ENCODE data around the gene MEGF6. TPM values are rescaled to one million over a fixed set of nuclear protein-coding genes. Genes with fewer than 3 reads are reported as not detected.
A peak's percentile ranks its signal among the peaks of the same experiment; 100 is the strongest.

The MEGF6 gene
- total RNA-seq, 1 donor: 85.4 TPM

DNA sequence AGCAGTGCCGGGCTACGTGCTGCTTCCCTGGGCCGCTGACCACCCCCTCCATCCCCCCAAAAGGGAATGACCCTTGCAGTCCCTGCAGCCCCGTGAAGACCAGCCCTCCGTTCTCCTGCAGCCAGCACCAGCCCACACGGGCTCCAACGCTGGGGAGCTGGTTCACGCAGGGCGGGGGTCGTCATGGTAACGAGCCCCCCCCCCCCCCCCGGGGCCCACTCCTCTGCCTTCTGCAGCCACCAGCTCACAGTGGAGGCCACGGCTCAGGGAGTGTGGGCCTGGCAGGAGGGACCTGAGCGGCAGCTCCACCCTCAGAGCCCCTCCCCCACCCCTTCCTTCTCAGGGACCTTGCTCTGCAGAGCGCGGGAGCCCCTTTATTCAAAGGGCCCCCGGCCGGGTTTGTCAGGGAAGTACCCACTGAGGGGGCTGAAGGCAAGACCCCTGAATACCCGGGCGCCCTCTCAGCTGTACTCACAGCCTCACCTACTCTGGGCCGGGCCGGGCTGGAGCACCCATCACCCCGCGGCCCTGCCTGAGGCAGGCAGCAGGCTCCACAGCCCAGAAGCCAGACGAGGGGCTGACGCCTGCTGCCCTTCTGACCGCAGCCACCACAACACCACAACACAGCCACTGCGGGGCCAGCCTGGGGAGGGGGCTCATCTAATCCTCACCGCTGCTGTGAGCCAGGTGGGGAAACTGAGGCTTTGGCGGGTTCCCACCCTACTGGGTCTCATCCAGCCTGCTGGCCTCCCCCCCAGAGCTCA, 12.6 kb downstream of the MEGF6 start:
- H3K4me1 ChIP-seq (ENCODE audit: insufficient read depth, low read length): no peaks in the 10 kb centered on the region
- H3K79me2 ChIP-seq (ENCODE audit: insufficient read depth, low read length): no peaks in the 10 kb centered on the region
- DNase-seq (ENCODE audit: insufficient read length, low spot score, missing footprints): peak; percentile 86
- no peaks in the 10 kb centered on the region for H3K9me3 ChIP-seq (ENCODE audit: low read depth, low read length)
- TF ChIP-seq, protein P1, sequence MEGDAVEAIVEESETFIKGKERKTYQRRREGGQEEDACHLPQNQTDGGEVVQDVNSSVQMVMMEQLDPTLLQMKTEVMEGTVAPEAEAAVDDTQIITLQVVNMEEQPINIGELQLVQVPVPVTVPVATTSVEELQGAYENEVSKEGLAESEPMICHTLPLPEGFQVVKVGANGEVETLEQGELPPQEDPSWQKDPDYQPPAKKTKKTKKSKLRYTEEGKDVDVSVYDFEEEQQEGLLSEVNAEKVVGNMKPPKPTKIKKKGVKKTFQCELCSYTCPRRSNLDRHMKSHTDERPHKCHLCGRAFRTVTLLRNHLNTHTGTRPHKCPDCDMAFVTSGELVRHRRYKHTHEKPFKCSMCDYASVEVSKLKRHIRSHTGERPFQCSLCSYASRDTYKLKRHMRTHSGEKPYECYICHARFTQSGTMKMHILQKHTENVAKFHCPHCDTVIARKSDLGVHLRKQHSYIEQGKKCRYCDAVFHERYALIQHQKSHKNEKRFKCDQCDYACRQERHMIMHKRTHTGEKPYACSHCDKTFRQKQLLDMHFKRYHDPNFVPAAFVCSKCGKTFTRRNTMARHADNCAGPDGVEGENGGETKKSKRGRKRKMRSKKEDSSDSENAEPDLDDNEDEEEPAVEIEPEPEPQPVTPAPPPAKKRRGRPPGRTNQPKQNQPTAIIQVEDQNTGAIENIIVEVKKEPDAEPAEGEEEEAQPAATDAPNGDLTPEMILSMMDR (IDR thresholded peaks at IDR 0.05; ENCODE audit: extremely low read depth, low read depth, low read length): no peak
- no peaks in the 10 kb centered on the region for H3K36me3 ChIP-seq (ENCODE audit: insufficient read depth, low read length)
- peaks cover 5% of the 10 kb centered on the region for H3K27me3 ChIP-seq (ENCODE audit: insufficient read depth, low read length)
- peak overlapping the region; percentile 16 for H3K4me3 ChIP-seq (ENCODE audit: insufficient read depth, low read length)
- H3K4me2 ChIP-seq (ENCODE audit: insufficient read depth, low read length): no peak overlapping the region
- no peaks in the 10 kb centered on the region for H4K20me1 ChIP-seq (ENCODE audit: insufficient read depth, low read length)
- H3K27ac ChIP-seq (ENCODE audit: low read depth, low read length): no peak overlapping the region
- H2AFZ ChIP-seq (ENCODE audit: low read length): no peak overlapping the region

DNA sequence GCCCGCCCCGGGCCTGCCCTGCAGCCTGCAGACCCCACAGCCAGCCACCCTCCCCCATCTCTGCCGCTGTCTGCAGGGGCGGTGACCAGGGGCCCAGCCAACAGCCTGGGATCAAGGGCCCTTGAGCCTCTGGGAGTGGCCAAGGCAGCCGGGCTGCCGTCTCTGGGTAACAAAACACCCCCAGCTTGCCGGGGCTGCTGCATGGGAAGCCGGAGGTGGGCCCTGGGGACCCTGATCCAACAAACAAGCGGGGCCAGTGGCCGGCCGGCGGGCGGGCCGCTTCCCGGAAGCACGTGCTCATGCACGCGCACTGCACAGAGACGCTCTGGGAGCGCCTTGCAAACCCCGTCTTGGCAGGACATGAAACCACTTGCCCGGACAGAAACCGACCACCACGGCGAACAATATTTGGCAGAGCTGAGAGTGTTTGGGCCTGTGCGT, 13.2 kb downstream of the MEGF6 start:
- no peaks in the 10 kb centered on the region for H4K20me1 ChIP-seq (ENCODE audit: insufficient read depth, low read length)
- H3K9me3 ChIP-seq (ENCODE audit: low read depth, low read length): no peaks in the 10 kb centered on the region
- H3K4me1 ChIP-seq (ENCODE audit: insufficient read depth, low read length): no peaks in the 10 kb centered on the region
- peak overlapping the region; percentile 16 for H3K4me3 ChIP-seq (ENCODE audit: insufficient read depth, low read length)
- no peaks in the 10 kb centered on the region for H3K36me3 ChIP-seq (ENCODE audit: insufficient read depth, low read length)
- H3K79me2 ChIP-seq (ENCODE audit: insufficient read depth, low read length): no peaks in the 10 kb centered on the region
- peak; percentile 96 for DNase-seq (ENCODE audit: insufficient read length, low spot score, missing footprints)
- H3K27me3 ChIP-seq (ENCODE audit: insufficient read depth, low read length): peaks cover 5% of the 10 kb centered on the region
- H3K4me2 ChIP-seq (ENCODE audit: insufficient read depth, low read length): no peak overlapping the region
- TF ChIP-seq, protein P1 (IDR thresholded peaks at IDR 0.05; ENCODE audit: extremely low read depth, low read depth, low read length): no peak
- H3K27ac ChIP-seq (ENCODE audit: low read depth, low read length): no peak overlapping the region
- peak overlapping the region; percentile 20 for H2AFZ ChIP-seq (ENCODE audit: low read length)

DNA sequence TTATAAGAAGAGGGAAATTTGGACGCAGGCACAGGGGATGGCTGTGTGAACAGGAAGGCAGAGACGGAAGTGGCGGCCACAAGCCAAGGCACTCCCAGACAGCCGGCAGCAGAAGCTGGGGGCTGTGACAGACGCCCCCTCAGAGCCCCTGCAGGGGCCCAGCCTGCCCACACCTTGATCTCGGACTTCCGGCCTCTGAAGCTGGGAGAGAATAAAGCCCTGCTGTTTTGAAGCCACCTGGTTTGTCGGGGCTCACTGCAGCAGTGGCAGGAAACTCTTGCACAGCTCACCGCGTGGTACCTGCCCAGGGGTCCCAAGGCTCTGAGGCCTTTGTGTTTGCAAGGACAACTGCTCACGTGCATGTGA, 13.7 kb downstream of the MEGF6 start:
- no peaks in the 10 kb centered on the region for H3K36me3 ChIP-seq (ENCODE audit: insufficient read depth, low read length)
- H3K27ac ChIP-seq (ENCODE audit: low read depth, low read length): no peak overlapping the region
- no peaks in the 10 kb centered on the region for H3K4me1 ChIP-seq (ENCODE audit: insufficient read depth, low read length)
- DNase-seq (ENCODE audit: insufficient read length, low spot score, missing footprints): peak; percentile 59
- H3K79me2 ChIP-seq (ENCODE audit: insufficient read depth, low read length): no peaks in the 10 kb centered on the region
- TF ChIP-seq, protein P1 (IDR thresholded peaks at IDR 0.05; ENCODE audit: extremely low read depth, low read depth, low read length): no peak
- H2AFZ ChIP-seq (ENCODE audit: low read length): no peak overlapping the region
- H3K4me3 ChIP-seq (ENCODE audit: insufficient read depth, low read length): no peak overlapping the region
- H3K4me2 ChIP-seq (ENCODE audit: insufficient read depth, low read length): no peak overlapping the region
- H3K9me3 ChIP-seq (ENCODE audit: low read depth, low read length): no peaks in the 10 kb centered on the region
- peaks cover 5% of the 10 kb centered on the region for H3K27me3 ChIP-seq (ENCODE audit: insufficient read depth, low read length)
- no peaks in the 10 kb centered on the region for H4K20me1 ChIP-seq (ENCODE audit: insufficient read depth, low read length)

DNA sequence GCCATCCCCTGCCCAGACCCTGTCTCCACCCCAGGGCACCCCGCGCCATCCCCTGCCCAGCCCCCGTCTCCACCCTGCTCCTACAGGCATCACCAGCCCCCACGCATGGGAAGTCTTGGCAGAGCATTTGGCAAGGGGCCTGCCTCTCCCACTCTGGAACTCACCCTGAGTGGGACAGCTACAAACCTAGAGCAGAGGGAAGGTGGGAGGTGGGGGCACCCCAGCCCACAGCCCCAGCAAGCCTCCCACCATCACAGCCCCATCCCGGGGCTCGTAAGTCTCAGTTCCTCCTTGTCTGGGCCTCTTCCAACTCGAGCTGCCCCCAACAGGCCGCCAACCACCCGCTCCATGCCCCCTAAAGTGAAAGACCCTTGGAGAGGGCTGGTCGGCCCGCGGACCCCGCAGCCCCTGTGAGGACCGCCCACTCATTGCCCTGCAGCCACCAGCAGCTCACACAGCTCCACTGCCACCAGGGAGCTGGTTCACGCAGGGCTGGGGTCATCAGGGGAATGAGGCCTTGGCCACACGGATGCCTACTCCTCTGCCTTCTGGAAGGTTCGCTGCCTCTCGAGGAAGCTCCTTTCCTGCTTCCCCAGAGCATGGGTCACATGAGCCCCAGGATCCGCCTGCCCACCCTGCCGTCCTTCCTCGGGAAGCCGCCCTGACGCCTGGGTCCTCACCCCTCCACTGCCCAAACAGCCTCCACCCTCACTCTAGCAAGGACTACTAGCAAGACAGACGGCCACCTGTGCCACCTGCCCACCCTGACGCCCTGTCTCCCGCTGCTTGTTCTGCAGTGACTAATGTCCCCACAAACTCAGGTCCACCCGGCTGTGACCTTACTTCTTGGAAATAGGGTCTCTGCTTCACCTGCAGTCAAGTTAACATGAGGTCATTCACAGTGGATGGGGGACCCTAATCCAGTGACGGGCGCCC, 14.4 kb downstream of the MEGF6 start:
- no peak overlapping the region for H2AFZ ChIP-seq (ENCODE audit: low read length)
- no peak overlapping the region for H3K4me3 ChIP-seq (ENCODE audit: insufficient read depth, low read length)

More for the DNA sequence above, 14.4 kb downstream of the MEGF6 start:
- Histone ChIP-seq H3K27ac (ENCODE audit: low read depth, low read length) (no peak overlapping the region), H3K36me3 (ENCODE audit: insufficient read depth, low read length) (no peaks in the 10 kb centered on the region), H3K4me1 (ENCODE audit: insufficient read depth, low read length) (no peaks in the 10 kb centered on the region), H4K20me1 (ENCODE audit: insufficient read depth, low read length) (no peaks in the 10 kb centered on the region), H3K4me2 (ENCODE audit: insufficient read depth, low read length) (no peak overlapping the region), H3K27me3 (ENCODE audit: insufficient read depth, low read length) (peaks cover 5% of the 10 kb centered on the region), H3K9me3 (ENCODE audit: low read depth, low read length) (no peaks in the 10 kb centered on the region), H3K79me2 (ENCODE audit: insufficient read depth, low read length) (no peaks in the 10 kb centered on the region)
- TF ChIP-seq, protein P1 (IDR thresholded peaks at IDR 0.05; ENCODE audit: extremely low read depth, low read depth, low read length): no peak
- DNase-seq (ENCODE audit: insufficient read length, low spot score, missing footprints): peak; percentile 80
